DMS114 treated with DMSO at 0.1 percent for 48 hours (cell line): ENCODE data around the gene EEF1A1.
"Not testable (repeated sequence)": the region's sequence is repeated elsewhere in the genome, so short reads cannot be mapped to it uniquely, and the experiment has no call there.

Experiments
- DNase-seq: peaks from one replicate; lab custom pipeline; 2025; ENCODE audit not compliant: unreplicated experiment; lab: John Stamatoyannopoulos, UW

Gene EEF1A1

GRCh38 chr6:73506246-73506645 is 14.6 kb downstream of the EEF1A1 start:
- DNase-seq: no peak

- not testable (repeated sequence) for DNase-seq
These were observed 15.1 kb downstream of the EEF1A1 start for GRCh38 chr6:73505705-73506104.

GRCh38 chr6:73505142-73505541 is 15.7 kb downstream of the EEF1A1 start:
- DNase-seq: no peak

GRCh38 chr6:73504160-73504559 is 16.7 kb downstream of the EEF1A1 start:
- no peak for DNase-seq

- DNase-seq: no peak
These were observed 17.6 kb downstream of the EEF1A1 start for GRCh38 chr6:73503027-73503772.

- DNase-seq: no peak
These were observed 22.9 kb downstream of the EEF1A1 start for GRCh38 chr6:73497915-73498314.

- DNase-seq: no peak
These were observed 29.5 kb downstream of the EEF1A1 start for GRCh38 chr6:73491377-73491776.

- no peak for DNase-seq
These were observed 33.4 kb downstream of the EEF1A1 start for GRCh38 chr6:73487473-73487872.

- DNase-seq: no peak
These were observed 36.4 kb downstream of the EEF1A1 start for GRCh38 chr6:73484438-73484837.

- no peak for DNase-seq
These were observed 38.9 kb downstream of the EEF1A1 start for GRCh38 chr6:73481969-73482368.

- DNase-seq: no peak
These were observed 43.4 kb downstream of the EEF1A1 start for GRCh38 chr6:73477407-73477806.

GRCh38 chr6:73476723-73477122 is 44.1 kb downstream of the EEF1A1 start:
- no peak for DNase-seq

GRCh38 chr6:73471686-73472290 is 49.0 kb downstream of the EEF1A1 start:
- DNase-seq: no peak
